ENCODE data around the gene CFAP410. TPM values are rescaled to one million over a fixed set of nuclear protein-coding genes. Genes with fewer than 3 reads are reported as not detected.

The CFAP410 gene
- total RNA-seq, 2 donors from 2014 or later, result 16.4 to 21.8 TPM

GRCh38 chr21:44279354-44280260 lies 59.6 kb downstream of the CFAP410 start:
- intact Hi-C loops (cut with DNase I), result no loop called here
- ATAC-seq (no peak), DNase-seq (peak; percentile 4)

Other genes starting within 250 kb of the CFAP410 start
- gene PWP2, start 232.0 kb downstream of the CFAP410 start, total RNA-seq, result 1 to 10 TPM; 1.2 to 7.0 TPM
- gene GATD3, start 205.7 kb downstream of the CFAP410 start, total RNA-seq, result 10 to 100 TPM in 1 of 2 donors, 1 to 10 TPM in 1; 8.9 to 75.9 TPM
- gene ICOSLG, start 98.4 kb downstream of the CFAP410 start, total RNA-seq, result 1 to 10 TPM; 6.1 to 6.4 TPM
- gene DNMT3L, start 77.5 kb downstream of the CFAP410 start, total RNA-seq, result not detected
- under 1 TPM in 1 of 2 donors, not detected in 1; 0.08 TPM for gene AIRE, start 53.5 kb downstream of the CFAP410 start, total RNA-seq
- 10 to 100 TPM; 58.8 to 67.2 TPM for gene PFKL, start 39.3 kb downstream of the CFAP410 start, total RNA-seq
- 1 to 10 TPM; 2.9 to 5.1 TPM for gene TRPM2, start 14.2 kb upstream of the CFAP410 start, total RNA-seq
- 1 to 10 TPM; 1.4 to 2.5 TPM for gene LRRC3, start 116.1 kb upstream of the CFAP410 start, total RNA-seq
- gene KRTAP10-1, start 200.8 kb upstream of the CFAP410 start, total RNA-seq, result not detected
- gene KRTAP10-2, start 212.1 kb upstream of the CFAP410 start, total RNA-seq, result not detected
- not detected for gene KRTAP10-3, start 219.4 kb upstream of the CFAP410 start, total RNA-seq
- gene KRTAP10-4, start 234.3 kb upstream of the CFAP410 start, total RNA-seq, result not detected
- gene KRTAP10-5, start 241.2 kb upstream of the CFAP410 start, total RNA-seq, result not detected

All from left cardiac atrium (tissue), 4 donors.